Dedifferentiated amniotic fluid mesenchymal stem cell (primary cell): ENCODE data around the gene SINHCAF.
"Not testable (repeated sequence)": the region's sequence is repeated elsewhere in the genome, so short reads cannot be mapped to it uniquely, and the experiment has no call there.

Source experiments
- DNase-seq: peaks from one replicate; pipeline ENCODE4 v3.0.0-alpha.2; 2016; ENCODE audit errors: extremely low spot score

Gene SINHCAF

GRCh38 chr12:31265722-31266121 is 60.2 kb downstream of the SINHCAF start:
- no peak for DNase-seq

GRCh38 chr12:31263661-31264060 is 62.3 kb downstream of the SINHCAF start:
- DNase-seq: no peak

- DNase-seq: no peak
Measured at GRCh38 chr12:31261744-31262143, 64.2 kb downstream of the SINHCAF start.

GRCh38 chr12:31260840-31261239 is 65.1 kb downstream of the SINHCAF start:
- no peak for DNase-seq

- no peak for DNase-seq
Measured at GRCh38 chr12:31259136-31259886, 66.6 kb downstream of the SINHCAF start.

GRCh38 chr12:31257784-31258183 is 68.2 kb downstream of the SINHCAF start:
- no peak for DNase-seq

- DNase-seq: not testable (repeated sequence)
Measured at GRCh38 chr12:31251707-31252611, 74.0 kb downstream of the SINHCAF start.

- no peak for DNase-seq
Measured at GRCh38 chr12:31250179-31250578, 75.8 kb downstream of the SINHCAF start.

- no peak for DNase-seq
Measured at GRCh38 chr12:31249356-31249755, 76.6 kb downstream of the SINHCAF start.

GRCh38 chr12:31248815-31249214 is 77.1 kb downstream of the SINHCAF start:
- no peak for DNase-seq

GRCh38 chr12:31248337-31248736 is 77.6 kb downstream of the SINHCAF start:
- no peak for DNase-seq

- DNase-seq: no peak
Measured at GRCh38 chr12:31246470-31246850, 79.5 kb downstream of the SINHCAF start.

- no peak for DNase-seq
Measured at GRCh38 chr12:31245822-31246469, 80.0 kb downstream of the SINHCAF start.

GRCh38 chr12:31242418-31242817 is 83.5 kb downstream of the SINHCAF start:
- not testable (repeated sequence) for DNase-seq

- DNase-seq: peak; percentile 63
Measured at GRCh38 chr12:31238764-31239387, 87.1 kb downstream of the SINHCAF start.

- not testable (repeated sequence) for DNase-seq
Measured at GRCh38 chr12:31238333-31238732, 87.6 kb downstream of the SINHCAF start.

- DNase-seq: no peak
Measured at GRCh38 chr12:31236998-31237637, 88.8 kb downstream of the SINHCAF start.

- DNase-seq: no peak
Measured at GRCh38 chr12:31235868-31236395, 90.0 kb downstream of the SINHCAF start.

GRCh38 chr12:31234955-31235867 is 90.7 kb downstream of the SINHCAF start:
- peak; percentile 36 for DNase-seq
